Ishikawa (cell line): ENCODE results near the gene CD55.

Source experiments
- CEBPB ChIP-seq: IDR thresholded peaks from 2 replicates; pipeline ENCODE4 v1.6.1; 2012
- MAX ChIP-seq: IDR thresholded peaks from 2 replicates; pipeline ENCODE4 v1.6.1; 2012
- YY1 ChIP-seq: IDR thresholded peaks from 2 replicates; pipeline ENCODE4 v1.6.1; 2012; ENCODE audit warnings: low read depth

GRCh38 chr1:207308451-207309190 is 12.9 kb upstream of the CD55 start:
- TF ChIP-seq CEBPB: no peak
- TF ChIP-seq MAX: no peak
- no peak for TF ChIP-seq YY1
